GM10266 (cell line): Measurements from ENCODE around the gene SLC7A7.

Experiments used
- DNase-seq: peaks from one replicate; pipeline ENCODE4 v3.0.0; 2012; ENCODE audit errors: extremely low spot score
- CTCF ChIP-seq: IDR thresholded peaks from 2 replicates; pipeline ENCODE4 v1.5.1; 2012; ENCODE audit warnings: mild to moderate bottlenecking, low read depth; ENCODE audit not compliant: control insufficient read depth, insufficient read depth; ENCODE audit errors: missing control alignments

Gene SLC7A7

GRCh38 chr14:22824711-22825359, 9.6 kb upstream of the SLC7A7 start:
- DNase-seq, result no peak
- TF ChIP-seq CTCF, result no peak

DNA sequence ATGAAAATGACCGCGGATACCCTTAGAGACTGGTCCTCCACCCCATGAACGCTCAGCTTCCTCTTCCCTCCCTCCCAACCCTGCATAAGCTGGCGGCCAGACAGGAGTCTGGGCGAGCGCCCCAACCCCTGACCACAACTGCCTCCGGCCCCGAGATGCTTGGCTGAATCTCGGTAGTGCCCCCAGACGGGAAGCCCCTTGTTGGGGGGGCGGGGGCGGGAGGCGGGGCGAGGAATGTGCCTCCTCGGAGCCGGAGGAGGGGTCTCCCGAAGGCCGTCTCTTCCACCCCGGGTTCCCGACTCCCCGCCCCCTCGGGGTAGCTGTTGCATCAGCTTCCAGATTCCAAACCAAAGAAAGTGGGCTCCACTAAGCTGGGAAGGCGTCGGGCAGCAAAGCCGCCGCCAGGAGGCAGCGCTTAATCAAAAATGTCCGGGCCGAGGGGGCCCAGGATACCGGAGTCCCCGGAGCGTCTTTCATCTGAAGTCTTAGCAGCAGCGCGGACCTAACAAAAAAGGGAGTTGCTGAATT, 7.4 kb upstream of the SLC7A7 start:
- DNase-seq, result peak; percentile 69
- TF ChIP-seq CTCF, result peak; percentile 81

- no peak for DNase-seq
- no peak for TF ChIP-seq CTCF
Observed at GRCh38 chr14:22822016-22822570, 6.9 kb upstream of the SLC7A7 start.

DNA sequence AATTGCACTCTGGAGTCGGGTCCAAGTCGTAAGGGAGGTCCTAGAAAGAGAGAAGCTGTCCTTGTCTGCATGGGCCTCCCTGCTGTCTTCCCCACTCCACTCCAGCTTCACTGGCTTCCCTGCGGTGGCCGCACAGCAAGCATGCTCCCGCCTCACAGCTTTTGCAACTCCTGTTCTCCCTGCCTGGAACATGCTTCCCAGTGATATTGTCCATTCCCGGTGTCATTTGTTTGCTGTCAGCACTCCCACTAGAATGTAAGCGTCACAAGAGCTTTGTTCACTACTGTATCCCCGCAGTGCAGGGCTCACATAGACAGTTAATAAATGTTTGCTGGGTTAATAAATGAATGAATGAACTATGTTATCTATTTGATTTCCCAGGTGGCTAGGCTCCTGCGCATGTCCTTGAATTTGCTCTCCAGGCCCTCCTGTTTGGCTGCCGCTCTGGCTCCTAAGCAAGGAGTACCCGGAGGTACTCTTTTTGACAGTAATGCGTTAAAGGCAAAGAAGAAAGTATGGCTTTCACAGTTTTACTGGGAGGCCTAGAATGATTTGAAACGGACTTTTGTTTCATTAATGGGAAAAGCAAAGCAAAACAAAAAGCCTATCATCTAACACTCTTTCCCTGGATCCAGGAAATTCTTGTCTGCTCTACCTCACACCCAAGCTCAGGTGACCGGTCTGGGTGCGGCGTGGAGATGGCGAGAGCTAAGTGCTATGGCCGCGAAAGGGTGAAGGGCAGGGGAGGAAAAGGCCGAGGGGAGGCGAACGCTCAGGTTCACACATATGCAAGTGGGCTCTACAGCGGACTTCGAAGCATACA, 6.2 kb upstream of the SLC7A7 start:
- no peak for TF ChIP-seq CTCF
- no peak for DNase-seq

DNA sequence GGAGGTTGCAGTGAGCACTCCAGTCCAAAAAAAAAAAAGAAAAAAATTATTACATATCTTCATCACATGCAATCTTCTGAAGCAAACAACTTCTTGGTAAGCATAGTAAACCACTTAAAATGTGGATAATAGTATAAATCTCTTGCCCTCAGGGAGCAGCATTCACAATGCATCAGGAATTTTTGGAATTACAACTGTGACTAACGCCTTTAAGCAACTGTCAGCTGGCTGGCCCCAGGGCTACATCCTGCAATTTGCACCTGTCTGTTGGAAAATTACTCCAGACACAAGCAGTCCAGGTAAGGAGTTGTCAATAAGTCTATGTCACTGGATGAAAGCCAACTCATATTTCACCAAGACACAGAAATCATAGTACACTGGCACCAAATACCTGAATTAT, 5.5 kb upstream of the SLC7A7 start:
- TF ChIP-seq CTCF, result no peak
- no peak for DNase-seq

DNA sequence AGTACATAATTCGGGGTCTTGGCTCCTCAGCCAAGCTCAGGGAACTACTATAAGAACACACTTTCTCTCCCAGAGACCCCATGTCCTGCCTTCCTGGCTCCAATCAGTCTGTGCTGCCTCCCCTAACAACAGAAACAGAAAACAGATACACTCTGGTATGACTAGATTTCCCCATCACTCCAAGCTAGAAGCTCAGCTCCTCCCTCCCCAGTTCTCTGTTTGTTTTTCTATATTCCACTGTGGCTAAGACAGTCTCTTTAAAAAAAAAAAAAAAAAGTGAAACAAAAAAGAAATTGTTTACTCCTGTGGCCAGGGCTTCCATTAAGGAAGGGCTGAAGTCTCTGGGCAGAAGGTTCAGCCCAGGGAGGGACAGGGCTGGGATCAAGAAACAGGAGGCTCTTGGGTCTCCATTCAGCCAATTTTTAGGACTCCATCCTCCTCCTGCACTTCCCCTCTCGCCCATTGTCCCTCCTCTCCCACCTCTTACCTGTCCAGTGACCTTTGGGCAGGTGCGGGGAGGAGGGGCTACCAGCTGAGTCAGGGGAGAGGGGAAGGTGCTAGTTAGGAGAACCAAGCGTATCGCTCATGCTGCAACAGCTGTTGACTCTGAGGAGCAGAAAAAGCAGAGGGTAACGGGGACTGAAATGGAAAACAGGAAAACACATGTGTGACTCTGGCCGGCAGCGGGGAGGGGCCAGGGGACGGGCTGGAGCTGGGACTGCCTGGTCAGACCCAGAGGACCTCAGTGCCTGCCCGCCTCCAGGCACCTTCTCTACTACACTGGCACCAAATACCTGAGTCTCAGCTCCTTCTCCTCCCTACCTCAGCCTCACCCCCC, 4.1 kb upstream of the SLC7A7 start:
- DNase-seq, result no peak
- no peak for TF ChIP-seq CTCF
